ENCODE measurements around the gene ZFPM1.

The ZFPM1 gene

GRCh38 chr16:88537859-88538258 is 84.8 kb downstream of the ZFPM1 start:
- H3K27ac ChIP-seq, result no peak overlapping the region
- TF ChIP-seq CTCF (IDR thresholded peaks at IDR 0.05), result no peak
- no peak for TF ChIP-seq ZFX (IDR thresholded peaks at IDR 0.05; ENCODE audit: borderline replicate concordance)

- H3K27ac ChIP-seq, result no peak overlapping the region
- TF ChIP-seq CTCF (IDR thresholded peaks at IDR 0.05), result no peak
- no peak for TF ChIP-seq ZFX (IDR thresholded peaks at IDR 0.05; ENCODE audit: borderline replicate concordance)
Measured at GRCh38 chr16:88538366-88539060, 85.4 kb downstream of the ZFPM1 start.

GRCh38 chr16:88539261-88539651 is 86.2 kb downstream of the ZFPM1 start:
- TF ChIP-seq CTCF (IDR thresholded peaks at IDR 0.05), result no peak
- no peak for TF ChIP-seq ZFX (IDR thresholded peaks at IDR 0.05; ENCODE audit: borderline replicate concordance)
- H3K27ac ChIP-seq, result no peak overlapping the region

- TF ChIP-seq ZFX (IDR thresholded peaks at IDR 0.05; ENCODE audit: borderline replicate concordance) (no peak), CTCF (IDR thresholded peaks at IDR 0.05) (no peak)
- H3K27ac ChIP-seq, result no peak overlapping the region
Measured at GRCh38 chr16:88539652-88540345, 86.7 kb downstream of the ZFPM1 start.

GRCh38 chr16:88540346-88540977 is 87.4 kb downstream of the ZFPM1 start:
- TF ChIP-seq ZFX (IDR thresholded peaks at IDR 0.05; ENCODE audit: borderline replicate concordance), result no peak
- no peak for TF ChIP-seq CTCF (IDR thresholded peaks at IDR 0.05)
- H3K27ac ChIP-seq, result 0 out of 2 replicates have a peak overlapping the region, but pooled peaks have one; percentile 30

- no peak for TF ChIP-seq ZFX (IDR thresholded peaks at IDR 0.05; ENCODE audit: borderline replicate concordance)
Measured at GRCh38 chr16:88541831-88542616, 88.9 kb downstream of the ZFPM1 start.

GRCh38 chr16:88543230-88543813 is 90.2 kb downstream of the ZFPM1 start:
- no peak overlapping the region for H3K27ac ChIP-seq
- no peak for TF ChIP-seq ZFX (IDR thresholded peaks at IDR 0.05; ENCODE audit: borderline replicate concordance)
- no peak for TF ChIP-seq CTCF (IDR thresholded peaks at IDR 0.05)

More at GRCh38 chr16:88541831-88542616, 88.9 kb downstream of the ZFPM1 start:
- H3K27ac ChIP-seq, result no peak overlapping the region

Data from 22Rv1 (cell line).